Activated CD8-positive, alpha-beta memory T cell treated with anti-CD3 and anti-CD28 coated beads, Interleukin-2, amount 10 ng/mL, durations not matched to agents 7 days and 5 days (primary cell): Measurements from ENCODE around the gene MYLK4. TPM values are rescaled to one million over a fixed set of nuclear protein-coding genes. Genes with fewer than 3 reads are reported as not detected.
A peak's percentile ranks its signal among the peaks of the same experiment; 100 is the strongest.

Source experiments
- ATAC-seq: fragments of 150-1000 bp; cut with Tn5 transposase; one replicate; pipeline ENCODE4 v1.10.0; 2021; ENCODE audit warnings: moderate library complexity
- CTCF ChIA-PET: fragments of 350-600 bp; sonication (Branson Sonifier 250); formaldehyde crosslinking; loops from one replicate; lab custom pipeline; 2021; ENCODE audit warnings: antibody characterized with exemption; lab: Charles Lee
- DNase-seq: peaks from one replicate; pipeline ENCODE4 v3.0.0-alpha.2; 2020
- H3K27ac Mint-ChIP-seq: one replicate; pipeline ENCODE4 v1.8.0; 2021; ENCODE audit warnings: mild to moderate bottlenecking, mixed read lengths
- H3K27me3 Mint-ChIP-seq: one replicate; pipeline ENCODE4 v1.8.0; 2021; ENCODE audit warnings: mixed read lengths
- H3K36me3 Mint-ChIP-seq: one replicate; pipeline ENCODE4 v1.8.0; 2021; ENCODE audit warnings: mild to moderate bottlenecking, mixed read lengths
- H3K4me1 Mint-ChIP-seq: one replicate; pipeline ENCODE4 v1.8.0; 2021; ENCODE audit warnings: mixed read lengths
- H3K4me3 Mint-ChIP-seq: one replicate; pipeline ENCODE4 v1.8.0; 2021; ENCODE audit warnings: mild to moderate bottlenecking, moderate library complexity, mixed read lengths
- H3K9me3 Mint-ChIP-seq: one replicate; pipeline ENCODE4 v1.8.0; 2022; ENCODE audit warnings: low read depth, mixed read lengths
- total RNA-seq, 2 experiments: library from RNA; stranded (reverse); gene quantifications; one replicate each; pipeline ENCODE4 v1.2.3, GENCODE V29; 2021

MYLK4 gene
- total RNA-seq, 2 experiments from 2014 or later = 0.18 to 0.23 TPM

- peaks cover 52% of the 10 kb centered on the region for H3K36me3 Mint-ChIP-seq
- no peak overlapping the region for H3K4me3 Mint-ChIP-seq
- no peaks in the 10 kb centered on the region for H3K27me3 Mint-ChIP-seq
- H3K4me1 Mint-ChIP-seq = peaks cover 40% of the 10 kb centered on the region
- CTCF ChIA-PET = interaction anchor here (1.0 to 1.7 kb wide), 6 partner anchors 11 to 26 kb away, joined by 3 to 7 read pairs (median 4); no protein-coding TSS in a partner anchor
- H3K9me3 Mint-ChIP-seq = no peaks in the 10 kb centered on the region
- no peak overlapping the region for H3K27ac Mint-ChIP-seq
- DNase-seq = no peak
- ATAC-seq = no peak
Measured at GRCh38 chr6:2772840-2773239, 22.1 kb upstream of the MYLK4 start.

DNA sequence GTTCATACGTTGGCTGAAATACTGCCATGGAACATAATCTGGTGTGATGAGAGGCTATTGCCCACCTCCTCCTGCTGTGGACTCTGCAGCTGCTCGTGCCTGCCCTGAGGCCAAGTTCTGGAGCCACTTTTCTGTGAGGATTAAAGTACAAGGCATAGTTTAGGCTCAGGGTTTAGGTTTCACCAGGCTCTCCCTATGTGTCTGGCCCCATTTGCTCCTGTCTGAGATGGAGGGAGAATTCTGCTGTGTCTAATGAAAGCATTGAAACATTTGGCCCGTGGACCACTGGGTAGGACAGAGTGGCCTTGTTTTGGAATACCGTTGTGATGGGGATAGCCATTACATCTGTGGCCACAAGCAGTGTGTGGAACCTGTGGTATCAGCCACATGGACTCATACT is 20.4 kb upstream of the MYLK4 start:
- CTCF ChIA-PET = interaction anchor here (1.2 kb wide), 1 partner anchor 9 kb away, joined by 3 read pairs; no protein-coding TSS in a partner anchor
- Mint-ChIP-seq H3K27me3 (no peaks in the 10 kb centered on the region), H3K36me3 (peaks cover 56% of the 10 kb centered on the region), H3K9me3 (no peaks in the 10 kb centered on the region), H3K27ac (no peak overlapping the region), H3K4me1 (peaks cover 47% of the 10 kb centered on the region), H3K4me3 (no peak overlapping the region)
- ATAC-seq (no peak), DNase-seq (no peak)

GRCh38 chr6:2770171-2770570 is 19.4 kb upstream of the MYLK4 start:
- H3K4me1 Mint-ChIP-seq = peaks cover 47% of the 10 kb centered on the region
- CTCF ChIA-PET = interaction anchor here (1.2 to 5.9 kb wide), 3 partner anchors 10 to 32 kb away, joined by 3 to 33 read pairs (median 6); no protein-coding TSS in a partner anchor
- ATAC-seq (no peak), DNase-seq (no peak)
- H3K9me3 Mint-ChIP-seq = no peaks in the 10 kb centered on the region
- no peaks in the 10 kb centered on the region for H3K27me3 Mint-ChIP-seq
- H3K27ac Mint-ChIP-seq = no peak overlapping the region
- H3K36me3 Mint-ChIP-seq = peaks cover 53% of the 10 kb centered on the region
- H3K4me3 Mint-ChIP-seq = no peak overlapping the region

DNA sequence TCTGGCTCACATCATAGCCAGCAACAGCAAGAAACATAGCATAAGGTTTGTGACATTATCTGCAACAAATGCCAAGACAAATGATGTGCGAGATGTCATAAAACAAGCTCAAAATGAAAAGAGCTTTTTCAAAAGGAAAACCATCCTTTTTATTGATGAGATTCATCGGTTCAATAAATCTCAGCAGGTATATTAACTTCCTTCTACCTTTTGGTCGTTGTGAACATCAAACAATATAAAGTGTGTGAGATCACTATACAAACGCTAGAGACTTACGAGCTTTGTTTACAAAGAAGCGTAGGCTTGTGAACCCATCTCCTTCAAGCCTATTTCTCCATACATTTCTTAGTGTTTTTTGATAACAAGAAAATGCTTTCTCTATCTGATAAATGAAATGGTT is 18.0 kb upstream of the MYLK4 start:
- H3K4me1 Mint-ChIP-seq = peaks cover 50% of the 10 kb centered on the region
- DNase-seq (no peak), ATAC-seq (no peak)
- H3K27ac Mint-ChIP-seq = no peak overlapping the region
- H3K9me3 Mint-ChIP-seq = no peaks in the 10 kb centered on the region
- CTCF ChIA-PET = interaction anchor here (0.8 to 5.9 kb wide), 12 partner anchors 9 to 221 kb away, joined by 3 to 33 read pairs (median 4); partner anchors contain the start of gene SERPINB1
- H3K27me3 Mint-ChIP-seq = no peaks in the 10 kb centered on the region
- peak overlapping the region; percentile 95 for H3K4me3 Mint-ChIP-seq
- H3K36me3 Mint-ChIP-seq = peaks cover 44% of the 10 kb centered on the region

- Mint-ChIP-seq H3K27ac (peak overlapping the region; percentile 9), H3K9me3 (no peaks in the 10 kb centered on the region), H3K27me3 (no peaks in the 10 kb centered on the region), H3K36me3 (peaks cover 38% of the 10 kb centered on the region), H3K4me1 (peaks cover 50% of the 10 kb centered on the region), H3K4me3 (peak overlapping the region; percentile 95)
- CTCF ChIA-PET = interaction anchor here (0.8 to 5.9 kb wide), 11 partner anchors 12 to 221 kb away, joined by 3 to 33 read pairs (median 4); partner anchors contain the start of genes SERPINB1 and SERPINB6
- ATAC-seq = no peak
- no peak for DNase-seq
Measured at GRCh38 chr6:2767657-2768524, 17.2 kb upstream of the MYLK4 start.

- no peak for DNase-seq
- ATAC-seq = no peak
- Mint-ChIP-seq H3K27me3 (no peaks in the 10 kb centered on the region), H3K9me3 (no peaks in the 10 kb centered on the region), H3K4me1 (peaks cover 45% of the 10 kb centered on the region), H3K4me3 (peak overlapping the region; percentile 95), H3K36me3 (peaks cover 32% of the 10 kb centered on the region), H3K27ac (peak overlapping the region; percentile 92)
- CTCF ChIA-PET = interaction anchor here (0.6 to 5.9 kb wide), 11 partner anchors 16 to 222 kb away, joined by 3 to 33 read pairs (median 3); partner anchors contain the start of genes SERPINB1 and SERPINB6
Measured at GRCh38 chr6:2766767-2767656, 16.3 kb upstream of the MYLK4 start.

- peak overlapping the region; percentile 92 for H3K27ac Mint-ChIP-seq
- no peaks in the 10 kb centered on the region for H3K9me3 Mint-ChIP-seq
- ATAC-seq = peak; percentile 1
- peaks cover 46% of the 10 kb centered on the region for H3K4me1 Mint-ChIP-seq
- no peaks in the 10 kb centered on the region for H3K27me3 Mint-ChIP-seq
- DNase-seq = peak; percentile 67
- H3K36me3 Mint-ChIP-seq = peaks cover 27% of the 10 kb centered on the region
- H3K4me3 Mint-ChIP-seq = peak overlapping the region; percentile 95
- CTCF ChIA-PET = interaction anchor here (0.6 to 5.9 kb wide), 22 partner anchors 9 to 301 kb away, joined by 3 to 33 read pairs (median 4); partner anchors contain the start of genes SERPINB1 and SERPINB6
Measured at GRCh38 chr6:2765896-2766766, 15.4 kb upstream of the MYLK4 start.

DNA sequence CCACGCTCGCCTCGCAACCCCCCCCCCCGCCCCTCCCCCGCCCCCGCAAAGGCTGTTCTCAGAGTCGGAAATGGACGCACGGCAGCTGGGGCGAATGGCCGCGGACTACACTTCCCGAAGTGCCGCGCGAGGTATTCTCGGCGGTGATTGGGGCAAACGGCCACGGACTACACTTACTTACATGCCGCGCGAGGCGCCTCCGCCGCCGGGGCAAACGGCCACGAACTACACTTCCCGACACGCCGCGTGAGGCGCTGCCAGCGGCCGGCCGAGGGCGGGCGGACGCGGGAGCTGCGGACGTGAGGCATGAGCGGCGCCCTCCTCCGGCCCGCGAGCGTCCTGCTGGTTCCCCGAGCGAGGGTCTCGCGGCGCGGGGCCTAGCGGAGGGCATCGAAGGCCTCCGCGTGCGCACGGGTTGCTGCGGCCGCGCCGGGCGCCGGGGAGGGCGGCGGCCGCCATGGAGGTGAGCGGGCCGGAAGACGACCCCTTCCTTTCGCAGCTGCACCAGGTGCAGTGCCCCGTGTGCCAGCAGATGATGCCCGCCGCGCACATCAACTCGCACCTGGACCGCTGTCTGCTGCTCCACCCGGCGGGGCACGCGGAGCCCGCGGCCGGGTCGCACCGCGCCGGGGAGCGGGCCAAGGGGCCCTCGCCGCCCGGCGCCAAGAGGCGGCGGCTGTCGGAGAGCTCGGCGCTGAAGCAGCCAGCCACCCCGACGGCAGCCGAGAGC is 14.6 kb upstream of the MYLK4 start, which contains the start of gene WRNIP1:
TSS of gene WRNIP1 (plus strand) at position 228 of the 730 bp plus-strand sequence. CDS start at position 458, 230 bp downstream.
- CTCF ChIA-PET = interaction anchor here (0.6 to 5.9 kb wide), 16 partner anchors 8 to 301 kb away, joined by 3 to 33 read pairs (median 3); no protein-coding TSS in a partner anchor
- ATAC-seq = peak; percentile 89
- peaks cover 47% of the 10 kb centered on the region for H3K4me1 Mint-ChIP-seq

DNA sequence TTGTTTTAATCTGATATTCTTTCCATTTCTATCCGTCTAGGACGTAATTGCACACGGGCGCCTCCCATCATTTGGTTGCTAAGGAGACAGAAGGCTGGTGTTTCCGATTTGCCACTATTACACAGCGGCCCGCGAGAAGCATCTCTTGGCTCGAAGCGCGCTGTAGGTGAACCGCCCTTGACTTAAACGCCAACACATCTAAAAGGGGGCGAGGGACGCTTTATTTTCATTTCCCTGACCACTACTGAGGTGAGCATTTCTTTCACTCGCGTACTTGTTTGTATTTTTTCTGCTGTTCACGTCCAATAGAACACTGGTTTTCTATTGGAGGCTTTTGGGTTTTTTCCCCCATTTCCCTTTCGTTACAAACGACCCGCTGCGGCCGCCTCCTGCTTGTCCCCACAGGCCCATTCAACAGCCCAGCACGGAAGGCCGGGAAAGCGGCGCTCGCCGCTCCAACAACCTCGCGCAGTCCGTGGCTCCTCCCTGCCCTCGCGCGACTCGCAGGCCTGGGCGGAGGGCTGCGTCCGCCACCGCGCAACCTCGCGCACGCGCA is 14.0 kb upstream of the MYLK4 start:
- Mint-ChIP-seq H3K4me1 (peaks cover 40% of the 10 kb centered on the region), H3K36me3 (peaks cover 14% of the 10 kb centered on the region), H3K27ac (peak overlapping the region; percentile 98)

More for the DNA sequence above, 14.6 kb upstream of the MYLK4 start, which contains the start of gene WRNIP1:
- DNase-seq = peak; percentile 99
- H3K27me3 Mint-ChIP-seq = no peaks in the 10 kb centered on the region
- no peaks in the 10 kb centered on the region for H3K9me3 Mint-ChIP-seq
- H3K4me3 Mint-ChIP-seq = peak within 1 kb of the TSS; percentile 95
- peak within 1 kb of the TSS; percentile 98 for H3K27ac Mint-ChIP-seq
- peaks cover 20% of the 10 kb centered on the region for H3K36me3 Mint-ChIP-seq

DNA sequence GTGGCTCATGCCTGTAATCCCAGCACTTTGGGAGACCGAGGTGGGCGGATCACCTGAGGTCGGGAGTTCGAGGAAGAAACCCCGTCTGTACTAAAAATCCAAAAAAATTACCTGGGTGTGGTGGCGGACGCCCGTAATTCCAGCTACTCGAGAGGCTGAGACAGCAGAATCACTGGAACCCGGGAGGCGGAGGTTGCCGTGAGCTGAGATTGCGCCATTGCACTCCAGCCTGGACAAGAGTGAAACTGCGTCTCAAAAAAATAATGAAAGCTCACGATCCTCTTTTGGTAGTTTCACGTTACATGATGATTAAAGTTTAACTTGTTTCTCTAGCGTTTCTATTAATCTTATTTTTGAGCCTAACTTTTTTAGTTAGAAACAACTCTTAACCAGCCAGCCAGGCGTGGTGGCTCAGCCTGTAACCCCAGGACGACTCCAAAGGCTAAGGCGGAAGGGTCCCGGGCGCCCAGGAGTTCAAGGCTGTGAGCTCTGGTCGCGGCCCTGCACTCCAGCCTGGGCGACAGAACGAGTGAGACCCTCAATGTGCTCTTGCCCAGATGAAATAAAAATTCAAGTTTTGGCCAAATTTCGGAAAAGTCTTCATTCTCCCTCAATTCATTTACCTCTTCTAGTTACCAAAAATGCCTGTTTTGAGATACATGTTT is 13.3 kb upstream of the MYLK4 start:
- H3K27me3 Mint-ChIP-seq = no peaks in the 10 kb centered on the region
- DNase-seq = no peak
- no peaks in the 10 kb centered on the region for H3K9me3 Mint-ChIP-seq
- CTCF ChIA-PET = interaction anchor here (0.8 to 4.7 kb wide), 5 partner anchors 10 to 394 kb away, joined by 3 to 55 read pairs (median 4); partner anchors contain the start of gene MYLK4
- H3K4me3 Mint-ChIP-seq = peak overlapping the region; percentile 95
- H3K27ac Mint-ChIP-seq = peak overlapping the region; percentile 98
- no peak for ATAC-seq
- H3K4me1 Mint-ChIP-seq = peaks cover 39% of the 10 kb centered on the region
- H3K36me3 Mint-ChIP-seq = peaks cover 13% of the 10 kb centered on the region

More for the DNA sequence above, 14.0 kb upstream of the MYLK4 start:
- ATAC-seq = peak; percentile 74
- Mint-ChIP-seq H3K27me3 (no peaks in the 10 kb centered on the region), H3K9me3 (no peaks in the 10 kb centered on the region), H3K4me3 (peak overlapping the region; percentile 95)
- CTCF ChIA-PET = interaction anchor here (0.6 to 5.9 kb wide), 9 partner anchors 11 to 302 kb away, joined by 3 to 33 read pairs (median 5); no protein-coding TSS in a partner anchor
- DNase-seq = peak; percentile 80
